HCT116 (cell line): ENCODE measurements around the gene BDNF. TPM values are rescaled to one million over a fixed set of nuclear protein-coding genes. Genes with fewer than 3 reads are reported as not detected.

Experiments used
- ATAC-seq: fragments of 200-7000 bp; cut with Tn5 transposase; 2 replicates; pipeline ENCODE4 v1.9.1; 2020; ENCODE audit warnings: mild to moderate bottlenecking, moderate library complexity
- BruUV-seq: library from RNA; stranded (reverse); fragments of 400-500 nt; replicated peaks from 2 replicates; lab custom pipeline; 2021; lab: Mats Ljungman, UMichigan
- CTCF ChIA-PET: fragments of 300-600 bp; sonication (Branson Sonifier 250); formaldehyde crosslinking; loops from one replicate; lab custom pipeline; 2021; ENCODE audit warnings: antibody characterized with exemption; lab: Charles Lee
- POLR2A ChIA-PET: fragments of 300-600, 350-600 bp; sonication (Branson Sonifier 250); formaldehyde crosslinking; loops from one replicate; lab custom pipeline; 2021; ENCODE audit warnings: antibody characterized with exemption; lab: Charles Lee
- RAD21 ChIA-PET, 2 experiments: fragments of 300-600 bp; sonication (Branson Sonifier 250); formaldehyde crosslinking; loops; one replicate each; lab custom pipeline; 2023; ENCODE audit warnings: low total read pairs in 2 of 2; ENCODE audit not compliant: uncharacterized antibody in 2 of 2, unreplicated experiment in 2 of 2, low non-redundant PET in 1 of 2; lab: Charles Lee
- DNase-seq: peaks from one replicate; pipeline ENCODE4 v3.0.0-alpha.2; 2010; ENCODE audit warnings: low read depth, low spot score
- H2AFZ ChIP-seq: fragments of 200-600 bp; shearing (Covaris generic), sonication (generic); 2 replicates; pipeline ENCODE4 v1.6.1; 2017; ENCODE audit warnings: low read depth, mixed run types, mixed read lengths, antibody characterized with exemption, low read length; ENCODE audit not compliant: poor library complexity, severe bottlenecking
- H3K27ac ChIP-seq: 2 replicates; pipeline ENCODE4 v1.5.1; 2012; ENCODE audit warnings: low read depth, low read length
- H3K27me3 ChIP-seq: fragments of 200-600 bp; sonication (generic); 2 replicates; pipeline ENCODE4 v1.6.1; 2016; ENCODE audit warnings: mixed run types, low read length, mixed read lengths; ENCODE audit not compliant: insufficient read depth
- H3K36me3 ChIP-seq, 2 experiments: fragments of 200-500 bp in 1 of 2; fragments of 200-600 bp in 1 of 2; sonication (Bioruptor generic) in 1 of 2; sonication (generic) in 1 of 2; 2 replicates each; pipeline versions ENCODE4 v1.5.1 to v1.6.1; 2014 to 2016; ENCODE audit warnings: low read length in 2 of 2, inconsistent platforms in 1 of 2, mixed read lengths in 1 of 2, mixed run types in 1 of 2; ENCODE audit not compliant: insufficient read depth in 2 of 2, control insufficient read depth in 1 of 2
- H3K4me1 ChIP-seq, 2 experiments: fragments of 200-600 bp in 1 of 2; sonication (generic) in 1 of 2; 2 replicates each; pipeline versions ENCODE4 v1.5.1 to v1.6.1; 2012 to 2017; ENCODE audit warnings: low read length in 2 of 2, inconsistent platforms in 1 of 2, mild to moderate bottlenecking in 1 of 2, mixed read lengths in 1 of 2, mixed run types in 1 of 2, moderate library complexity in 1 of 2; ENCODE audit not compliant: insufficient read depth in 2 of 2, control insufficient read depth in 1 of 2
- H3K4me2 ChIP-seq: fragments of 200-600 bp; sonication (generic); 2 replicates; pipeline ENCODE4 v1.6.1; 2017; ENCODE audit warnings: mixed run types, low read length, mixed read lengths
- H3K4me3 ChIP-seq, 2 experiments: fragments of 200-600 bp in 1 of 2; sonication (generic) in 1 of 2; replicated peaks in 1 of 2; 2 replicates each; pipeline ENCODE4 v1.5.1; 2011 to 2016; ENCODE audit warnings: low read length in 2 of 2, control low read depth in 1 of 2, low read depth in 1 of 2, mild to moderate bottlenecking in 1 of 2, mixed read lengths in 1 of 2, mixed run types in 1 of 2
- H3K79me2 ChIP-seq: fragments of 200-600 bp; sonication (generic); 2 replicates; pipeline ENCODE4 v1.6.1; 2017; ENCODE audit warnings: mild to moderate bottlenecking, mixed run types, low read length, moderate library complexity, mixed read lengths; ENCODE audit not compliant: insufficient read depth
- H3K9ac ChIP-seq: fragments of 200-600 bp; sonication (generic); 2 replicates; pipeline ENCODE4 v1.6.1; 2016; ENCODE audit warnings: low read length, mixed read lengths
- H3K9me2 ChIP-seq: fragments of 200-600 bp; sonication (generic), shearing (Covaris generic); 2 replicates; pipeline ENCODE4 v1.6.1; 2017; ENCODE audit warnings: mixed run types, mild to moderate bottlenecking, moderate library complexity; ENCODE audit not compliant: insufficient read depth
- H3K9me3 ChIP-seq, 2 experiments: fragments of 200-500 bp in 1 of 2; fragments of 200-600 bp in 1 of 2; sonication (Bioruptor generic) in 1 of 2; sonication (generic) in 1 of 2; 2 replicates each; pipeline ENCODE4 v1.6.1; 2014 to 2017; ENCODE audit warnings: low read length in 2 of 2, mixed read lengths in 2 of 2, inconsistent platforms in 1 of 2, low read depth in 1 of 2, mild to moderate bottlenecking in 1 of 2, mixed run types in 1 of 2, moderate library complexity in 1 of 2; ENCODE audit not compliant: control insufficient read depth in 1 of 2, insufficient read depth in 1 of 2
- H4K20me1 ChIP-seq: fragments of 200-600 bp; sonication (generic), shearing (Covaris generic); 2 replicates; pipeline ENCODE4 v1.6.1; 2017; ENCODE audit warnings: mixed run types, mild to moderate bottlenecking, moderate library complexity; ENCODE audit not compliant: insufficient read depth
- ATF3 ChIP-seq: IDR thresholded peaks from 2 replicates; pipeline ENCODE4 v1.6.1; 2012
- CBX3 ChIP-seq: IDR thresholded peaks from 2 replicates; pipeline ENCODE4 v1.6.1; 2012; ENCODE audit warnings: low read depth
- CEBPB ChIP-seq: IDR thresholded peaks from 2 replicates; pipeline ENCODE4 v1.6.1; 2012; ENCODE audit warnings: low read depth
- CTCF ChIP-seq, 3 experiments: fragments of 200-600 bp in 1 of 3; sonication (generic) in 1 of 3; IDR thresholded peaks in 2 of 3; conservative IDR thresholded peaks in 1 of 3; 2 replicates each; pipeline ENCODE4 v1.5.1; 2012 to 2017; ENCODE audit warnings: low read depth in 2 of 3, low read length in 2 of 3, antibody characterized with exemption in 1 of 3, borderline replicate concordance in 1 of 3, control low read depth in 1 of 3, mild to moderate bottlenecking in 1 of 3, mixed read lengths in 1 of 3, mixed run types in 1 of 3, moderate library complexity in 1 of 3; ENCODE audit not compliant: insufficient read depth in 1 of 3
- EGR1 ChIP-seq: IDR thresholded peaks from 2 replicates; pipeline ENCODE4 v1.6.1; 2012; ENCODE audit warnings: low read depth
- FOSL1 ChIP-seq: IDR thresholded peaks from 2 replicates; pipeline ENCODE4 v1.6.1; 2012; ENCODE audit warnings: low read depth
- JUND ChIP-seq: IDR thresholded peaks from 2 replicates; pipeline ENCODE4 v1.6.1; 2012
- MAX ChIP-seq: IDR thresholded peaks from 2 replicates; pipeline ENCODE4 v1.6.1; 2012
- POLR2A ChIP-seq: IDR thresholded peaks from 2 replicates; pipeline ENCODE4 v1.7.0; 2011; ENCODE audit warnings: borderline replicate concordance; ENCODE audit not compliant: insufficient read depth, insufficient read length; ENCODE audit errors: extremely low read depth
- POLR2AphosphoS5 ChIP-seq: IDR thresholded peaks from 2 replicates; pipeline ENCODE4 v1.6.1; 2011; ENCODE audit warnings: mild to moderate bottlenecking, low read depth, low read length, moderate library complexity
- RAD21 ChIP-seq: IDR thresholded peaks from 2 replicates; pipeline ENCODE4 v1.6.1; 2012; ENCODE audit warnings: low read depth, mild to moderate bottlenecking
- SIN3A ChIP-seq: IDR thresholded peaks from 2 replicates; pipeline ENCODE4 v1.6.1; 2012; ENCODE audit warnings: low read depth
- SP1 ChIP-seq: IDR thresholded peaks from 2 replicates; pipeline ENCODE4 v1.6.1; 2012; ENCODE audit warnings: low read depth
- SRF ChIP-seq: IDR thresholded peaks from 2 replicates; pipeline ENCODE4 v1.6.1; 2012; ENCODE audit warnings: low read depth
- YY1 ChIP-seq: IDR thresholded peaks from 2 replicates; pipeline ENCODE4 v1.6.1; 2011; ENCODE audit warnings: low read length, low read depth, moderate library complexity, mild to moderate bottlenecking; ENCODE audit not compliant: insufficient replicate concordance; ENCODE audit errors: extremely low read depth
- ZBTB33 ChIP-seq: IDR thresholded peaks from 2 replicates; pipeline ENCODE4 v1.6.1; 2011; ENCODE audit warnings: mild to moderate bottlenecking, low read length, moderate library complexity; ENCODE audit not compliant: insufficient replicate concordance; ENCODE audit errors: extremely low read depth
- ZFX ChIP-seq: fragments of 450-650 bp; IDR thresholded peaks from 2 replicates; pipeline ENCODE4 v1.6.1; 2017
- intact Hi-C: fragments of 100-400 bp; cut with micrococcal nuclease; formaldehyde crosslinking; loops from 2 replicates; pipeline ENCODE4 v1.10.0; 2022
- total RNA-seq: library from RNA; stranded (reverse); gene quantifications from one replicate; pipeline ENCODE4 v1.2.1, GENCODE V29; 2021; ENCODE audit not compliant: unreplicated experiment

The BDNF gene
- total RNA-seq, 1 experiment from 2014 or later = 22.0 TPM

- Histone ChIP-seq H3K4me1 (no peaks in the 10 kb centered on the region), H3K79me2 (peaks cover 45% of the 10 kb centered on the region), H2AFZ (no peak overlapping the region), H3K36me3 (peaks cover 0 to 17% of the 10 kb centered on the region in 2 experiments; a peak in 3 of 4 replicates), H3K27ac (no peak overlapping the region), H3K27me3 (no peaks in the 10 kb centered on the region), H3K9ac (no peak overlapping the region), H3K9me3 (no peaks in the 10 kb centered on the region), H4K20me1 (peaks cover 10% of the 10 kb centered on the region; the same call in 1 of the 2 replicates)
- POLR2A ChIA-PET = no interaction called here
- RAD21 ChIA-PET = no interaction called here
- CTCF ChIA-PET = no interaction called here
- DNase-seq = no peak
- no TSS peak for BruUV-seq
- TF ChIP-seq SRF (no peak), SP1 (no peak), CTCF (IDR thresholded peaks at IDR 0.05 in 2 of 3, conservative IDR thresholded peaks at IDR 0.05 in 1 of 3; ENCODE audit: borderline replicate concordance in 1 of 3, insufficient read depth in 1 of 3, low read depth in 2 of 3, low read length in 2 of 3) (no peak), POLR2AphosphoS5 (no peak), EGR1 (no peak), YY1 (no peak), SIN3A (no peak), ZFX (no peak), POLR2A (no peak), ZBTB33 (no peak), MAX (no peak), CEBPB (no peak), FOSL1 (no peak), JUND (no peak), RAD21 (no peak), ATF3 (no peak), CBX3 (no peak)
- TF ChIP-seq, all 23 proteins: peak for 0
- Histone ChIP-seq H3K4me3 (no peak overlapping the region), H3K4me2 (no peak overlapping the region), H3K9me2 (no peaks in the 10 kb centered on the region)
- intact Hi-C loops = no loop called here
- no peak for ATAC-seq
Measured at GRCh38 chr11:27656806-27657483, 43.3 kb downstream of the BDNF start.
